Activated CD8-positive, alpha-beta memory T cell treated with anti-CD3 and anti-CD28 coated beads, Interleukin-2, amount 50 U/mL, for 1 hour (primary cell): ENCODE measurements around the gene POFUT1.

Experiments used
- DNase-seq: peaks from one replicate; pipeline ENCODE4 v3.0.0-alpha.2; 2020; ENCODE audit errors: extremely low read depth

Gene POFUT1

DNA sequence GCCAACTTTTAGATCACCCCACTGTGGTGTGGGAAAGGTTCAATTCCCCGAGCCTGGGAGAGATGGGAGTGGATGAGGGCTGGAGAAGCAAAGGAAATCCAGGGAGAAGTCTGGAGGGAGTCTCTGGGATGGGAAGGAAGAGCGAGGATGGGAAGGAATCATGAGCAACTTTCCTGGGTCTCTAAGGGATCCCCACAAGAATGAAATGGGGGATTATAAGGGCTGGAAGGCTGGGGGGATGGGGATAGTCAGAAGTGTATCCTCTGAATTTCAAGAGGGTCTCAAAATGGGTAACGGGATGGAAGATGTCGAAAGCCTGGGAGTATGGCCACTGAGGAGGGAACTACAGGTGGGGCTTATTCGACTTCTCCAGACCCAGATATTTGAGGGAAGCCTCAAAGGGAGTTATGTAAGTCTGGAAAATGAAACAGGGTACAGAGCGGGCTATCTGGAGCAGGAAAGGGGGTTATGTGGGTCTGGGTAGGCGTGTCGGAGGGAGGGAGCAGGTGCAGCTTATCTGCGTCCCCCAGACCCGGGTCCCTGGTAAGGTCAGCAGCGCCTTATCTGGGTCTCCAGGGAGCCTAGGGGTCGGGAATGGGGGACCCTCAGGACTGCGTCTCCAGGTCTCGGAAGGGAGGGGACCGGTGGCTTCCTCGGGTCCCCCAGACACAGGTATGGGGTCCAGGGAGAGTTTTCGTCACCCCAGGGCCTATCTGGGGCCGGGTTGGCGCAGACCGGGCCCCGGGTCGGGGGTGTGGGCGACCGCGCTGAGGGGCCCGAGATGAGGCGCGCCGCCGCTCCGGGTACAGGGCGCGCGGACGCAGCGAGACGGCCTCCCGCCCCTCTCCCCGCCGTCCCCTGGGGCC is 687 bp upstream of the POFUT1 start:
- DNase-seq = no peak

GRCh38 chr20:32208499-32209154 is 947 bp downstream of the POFUT1 start:
- no peak for DNase-seq

GRCh38 chr20:32209850-32210605 is 2.3 kb downstream of the POFUT1 start:
- no peak for DNase-seq

DNA sequence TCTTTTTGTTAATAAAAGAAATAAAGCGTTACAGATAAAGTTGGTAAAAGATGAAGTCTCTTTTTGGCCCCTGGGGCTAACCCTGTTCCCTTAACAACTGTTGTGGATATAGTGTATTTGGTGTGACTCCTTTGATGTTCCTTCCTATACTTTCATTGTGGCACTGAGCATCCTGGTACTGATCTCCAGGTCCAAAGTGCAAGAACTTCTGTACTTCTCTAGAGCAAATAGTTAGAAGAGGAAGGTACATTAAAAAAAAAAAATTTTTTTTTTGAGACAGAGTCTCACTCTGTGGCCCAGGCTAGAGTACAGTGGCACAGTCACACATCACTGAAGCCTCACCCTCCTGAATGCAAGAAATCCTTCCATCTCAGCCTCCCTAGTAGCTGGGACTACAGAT is 6.2 kb downstream of the POFUT1 start:
- no peak for DNase-seq

GRCh38 chr20:32215147-32215546 is 7.5 kb downstream of the POFUT1 start:
- DNase-seq = no peak

DNA sequence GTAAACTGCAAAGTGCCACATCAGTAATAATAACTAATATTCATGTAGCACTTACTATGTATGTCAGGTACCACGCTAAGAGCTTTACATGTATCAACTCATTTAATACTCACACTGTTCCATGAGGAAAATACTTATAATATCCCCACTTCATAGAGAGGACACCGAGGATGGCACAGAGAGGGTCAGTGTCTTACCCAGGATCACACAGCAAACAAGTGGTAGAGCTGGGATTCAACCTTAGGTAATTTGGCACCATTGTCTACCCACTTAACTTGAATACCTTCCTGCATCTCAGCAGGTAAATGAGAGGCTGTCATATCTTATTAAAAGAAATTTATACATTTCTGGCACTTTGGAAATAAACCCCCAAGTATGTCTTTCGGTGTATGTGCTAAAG is 8.0 kb downstream of the POFUT1 start:
- DNase-seq = no peak

- DNase-seq = no peak
Observed at GRCh38 chr20:32216179-32217142, 8.8 kb downstream of the POFUT1 start.

- no peak for DNase-seq
Observed at GRCh38 chr20:32218156-32218900, 10.6 kb downstream of the POFUT1 start.

- no peak for DNase-seq
Observed at GRCh38 chr20:32224463-32224862, 16.8 kb downstream of the POFUT1 start.

DNA sequence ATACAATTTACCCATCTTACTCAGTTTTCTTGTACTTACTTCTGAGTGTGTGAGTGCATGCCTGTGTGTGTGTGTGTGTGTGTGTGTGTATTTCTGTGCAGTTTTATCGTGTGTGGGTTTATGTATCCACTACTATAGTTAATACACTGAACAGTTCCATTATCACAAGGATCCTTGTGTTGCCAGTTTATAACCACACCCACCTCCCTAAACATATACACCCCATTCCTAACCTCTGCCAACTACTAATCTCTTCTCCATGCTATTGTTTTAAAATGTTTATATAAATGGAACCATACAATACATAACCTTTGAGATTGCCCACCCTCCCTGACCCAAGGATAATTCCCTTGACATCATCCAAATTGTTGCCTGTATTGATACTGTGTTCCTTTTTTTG is 18.7 kb downstream of the POFUT1 start:
- no peak for DNase-seq

GRCh38 chr20:32227306-32227705 is 19.6 kb downstream of the POFUT1 start:
- no peak for DNase-seq

- DNase-seq = no peak
Observed at GRCh38 chr20:32227744-32228688, 20.3 kb downstream of the POFUT1 start.

DNA sequence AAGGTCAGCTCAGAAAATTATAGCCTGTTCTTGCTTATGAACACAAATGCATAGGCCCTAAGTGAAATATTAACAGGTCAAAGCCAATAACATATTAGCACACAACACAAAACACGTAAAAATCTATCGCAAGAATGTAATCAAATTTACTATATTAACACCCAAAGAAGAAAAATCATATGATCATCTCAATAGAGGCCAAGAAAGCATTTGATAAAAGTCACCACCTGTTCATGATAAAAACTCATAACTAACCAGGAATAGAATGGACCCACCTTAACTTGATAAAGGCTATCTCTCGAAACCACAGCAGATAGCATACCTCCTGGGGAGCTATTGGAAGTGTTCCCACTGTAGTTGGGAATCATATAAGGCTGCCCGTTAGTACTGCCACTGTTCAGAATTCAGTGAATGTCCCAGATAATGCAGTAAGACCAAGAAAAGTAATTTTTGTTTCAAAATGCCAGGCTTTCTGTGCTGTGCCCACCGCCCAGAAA is 21.6 kb downstream of the POFUT1 start:
- no peak for DNase-seq

DNA sequence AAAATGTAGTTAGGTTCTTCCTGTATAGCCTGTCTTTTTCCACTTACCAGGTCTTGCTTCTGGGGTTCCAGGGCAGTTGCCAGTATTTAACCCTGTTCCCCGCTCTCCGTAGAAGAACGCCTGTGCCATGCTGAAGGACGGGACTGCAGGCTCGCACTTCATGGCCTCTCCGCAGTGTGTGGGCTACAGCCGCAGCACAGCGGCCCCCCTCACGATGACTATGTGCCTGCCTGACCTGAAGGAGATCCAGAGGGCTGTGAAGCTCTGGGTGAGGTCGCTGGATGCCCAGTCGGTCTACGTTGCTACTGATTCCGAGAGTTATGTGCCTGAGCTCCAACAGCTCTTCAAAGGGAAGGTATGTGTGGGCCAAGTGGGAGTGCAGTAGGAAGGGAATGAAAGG is 23.0 kb downstream of the POFUT1 start:
- no peak for DNase-seq

GRCh38 chr20:32231245-32231644 is 23.6 kb downstream of the POFUT1 start:
- no peak for DNase-seq

GRCh38 chr20:32231847-32232246 is 24.2 kb downstream of the POFUT1 start:
- DNase-seq = no peak

DNA sequence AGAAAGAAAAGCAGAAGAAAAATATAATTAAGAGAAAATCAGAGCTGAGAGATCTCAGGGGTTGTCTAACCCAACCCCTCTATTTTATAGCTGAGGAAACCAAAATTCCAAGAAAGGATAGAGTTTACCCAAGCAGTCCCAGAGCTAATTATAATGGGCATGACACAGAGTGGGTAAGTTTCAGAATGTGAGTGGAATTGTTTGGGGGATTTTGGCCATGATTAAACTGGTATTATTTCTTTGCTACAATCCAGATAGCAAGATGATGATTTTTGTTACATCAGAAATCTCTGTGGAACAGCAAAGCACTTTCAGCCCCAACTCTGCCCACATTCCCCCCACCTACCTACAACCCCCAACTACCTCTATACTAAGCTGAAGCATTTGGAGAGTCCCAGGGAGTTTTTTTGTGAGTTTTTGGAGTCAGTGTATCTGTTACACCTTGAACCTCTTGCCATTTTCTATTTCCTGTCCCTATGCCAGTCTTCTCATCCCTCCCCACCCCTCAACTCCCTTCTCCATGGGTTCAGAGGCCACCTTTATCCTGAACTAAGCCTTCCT is 24.7 kb downstream of the POFUT1 start:
- no peak for DNase-seq

GRCh38 chr20:32233286-32233685 is 25.6 kb downstream of the POFUT1 start:
- DNase-seq = no peak
